WTC11 (cell line): Measurements from ENCODE around the gene EMSY.
"Not testable (repeated sequence)": the region's sequence is repeated elsewhere in the genome, so short reads cannot be mapped to it uniquely, and the experiment has no call there.

Source experiments
- ATF3 ChIP-seq: sonication (generic); formaldehyde crosslinking; conservative IDR thresholded peaks from 2 replicates; pipeline ENCODE4 v1.8.1; 2022; ENCODE audit warnings: mild to moderate bottlenecking, missing genetic modification reagents
- CREM ChIP-seq: sonication (generic); formaldehyde crosslinking; IDR thresholded peaks from 2 replicates; pipeline ENCODE4 v1.8.1; 2022; ENCODE audit warnings: mild to moderate bottlenecking, missing genetic modification reagents, moderate library complexity
- CTCF ChIP-seq: fragments of 200-600 bp; IDR thresholded peaks from 2 replicates; pipeline ENCODE4 v1.8.0; 2022; ENCODE audit warnings: antibody characterized with exemption
- NR1H2 ChIP-seq: sonication (generic); formaldehyde crosslinking; IDR thresholded peaks from 2 replicates; pipeline ENCODE4 v1.9.0; 2021; ENCODE audit warnings: mild to moderate bottlenecking, moderate library complexity, missing genetic modification reagents
- PRDM15 ChIP-seq: sonication (generic); formaldehyde crosslinking; IDR thresholded peaks from 2 replicates; pipeline ENCODE4 v1.8.0; 2022; ENCODE audit warnings: missing genetic modification reagents
- USF1 ChIP-seq: sonication (generic); formaldehyde crosslinking; IDR thresholded peaks from 2 replicates; pipeline ENCODE4 v1.8.0; 2022; ENCODE audit warnings: mild to moderate bottlenecking, missing genetic modification reagents
- USF2 ChIP-seq: sonication (generic); formaldehyde crosslinking; IDR thresholded peaks from 2 replicates; pipeline ENCODE4 v1.8.1; 2023; ENCODE audit warnings: mild to moderate bottlenecking, missing genetic modification reagents, moderate library complexity
- ZBTB21 ChIP-seq: sonication (generic); formaldehyde crosslinking; IDR thresholded peaks from 2 replicates; pipeline ENCODE4 v1.8.1; 2023; ENCODE audit warnings: mild to moderate bottlenecking, missing genetic modification reagents, borderline replicate concordance
- ZNF121 ChIP-seq: sonication (generic); formaldehyde crosslinking; IDR thresholded peaks from 2 replicates; pipeline ENCODE4 v1.8.0; 2023; ENCODE audit warnings: missing genetic modification reagents
- ZNF263 ChIP-seq: sonication (generic); formaldehyde crosslinking; IDR thresholded peaks from 2 replicates; pipeline ENCODE4 v1.8.1; 2022; ENCODE audit warnings: low read depth, mild to moderate bottlenecking, moderate library complexity, missing genetic modification reagents
- ZNF532 ChIP-seq: fragments of 250-450 bp; sonication (Bioruptor Pico); IDR thresholded peaks from 2 replicates; pipeline ENCODE4 v1.9.0; 2021; ENCODE audit warnings: mild to moderate bottlenecking, borderline replicate concordance

GRCh38 chr11:76582471-76582870 is 137.7 kb downstream of the EMSY start:
- not testable (repeated sequence) for TF ChIP-seq CTCF; ZNF532 (CRISPR knock-in tag); USF1 (CRISPR knock-in tag); ZNF263 (CRISPR knock-in tag); PRDM15; CREM (CRISPR knock-in tag); NR1H2 (CRISPR knock-in tag); ATF3; ZBTB21; ZNF121 (CRISPR knock-in tag); USF2 (CRISPR knock-in tag)
